Esophagus muscularis mucosa (tissue), 4 donors: ENCODE results near the gene CHM.

Experiments
- CTCF ChIP-seq, 3 experiments: fragments of 200-600 bp in 2 of 3; fragments of 450-650 bp in 1 of 3; sonication (generic) in 2 of 3; IDR thresholded peaks; one replicate each; pipeline ENCODE4 v1.5.1; 2017 to 2019; ENCODE audit warnings: antibody characterized with exemption in 3 of 3, mild to moderate bottlenecking in 2 of 3, moderate library complexity in 1 of 3
- EP300 ChIP-seq: sonication (generic); formaldehyde crosslinking; IDR thresholded peaks from one replicate; pipeline ENCODE4 v1.6.1; 2017; ENCODE audit warnings: antibody characterized with exemption
- POLR2A ChIP-seq: fragments of 450-650 bp; IDR thresholded peaks from one replicate; pipeline ENCODE4 v1.6.1; 2017; ENCODE audit warnings: antibody characterized with exemption, moderate library complexity, mild to moderate bottlenecking, low read depth
- POLR2AphosphoS5 ChIP-seq, 2 donors: sonication (generic); formaldehyde crosslinking; IDR thresholded peaks; one replicate each; pipeline ENCODE4 v1.6.1; 2017; ENCODE audit warnings: antibody characterized with exemption in 2 of 2

- TF ChIP-seq CTCF (IDR thresholded peaks at IDR 0.05) (no peak), POLR2AphosphoS5 (IDR thresholded peaks at IDR 0.05) (no peak), POLR2A (no peak), EP300 (no peak)
Measured at GRCh38 chrX:85865324-85865723, 182.0 kb downstream of the CHM start.
